Esophagus squamous epithelium (tissue), 4 donors: Measurements from ENCODE around the gene NFIB.

Experiments
- CTCF ChIP-seq, 6 experiments: fragments of 450-650 bp in 4 of 6; fragments of 200-600 bp in 2 of 6; sonication (generic) in 2 of 6; IDR thresholded peaks; one replicate each; pipeline ENCODE4 v1.5.1; 2016 to 2019; ENCODE audit warnings: antibody characterized with exemption in 6 of 6, mild to moderate bottlenecking in 4 of 6, moderate library complexity in 4 of 6
- POLR2A ChIP-seq, 4 donors: fragments of 450-650 bp; IDR thresholded peaks; one replicate each; pipeline ENCODE4 v1.6.1; 2017; ENCODE audit warnings: antibody characterized with exemption in 4 of 4, mild to moderate bottlenecking in 4 of 4, moderate library complexity in 3 of 4

DNA sequence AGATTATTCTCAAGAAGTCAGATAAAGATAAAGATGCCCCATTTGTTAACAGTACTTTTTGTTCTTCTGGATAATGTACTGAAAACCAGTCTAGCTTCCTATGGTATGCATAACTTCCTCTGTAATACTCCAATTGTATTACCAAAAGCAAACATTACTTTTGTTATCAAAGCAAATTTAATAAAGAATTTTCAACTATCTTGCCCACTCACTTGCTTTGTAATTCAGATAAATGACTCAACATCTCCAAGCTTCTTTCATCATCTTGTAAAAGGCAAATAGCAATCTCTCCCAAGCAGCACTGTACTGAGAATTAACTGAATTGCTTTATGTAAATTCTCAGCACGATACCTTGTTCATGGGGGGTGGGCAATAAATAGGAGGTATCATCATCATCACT, 98.3 kb downstream of the NFIB start:
- no peak for TF ChIP-seq CTCF (IDR thresholded peaks at IDR 0.05)
- TF ChIP-seq POLR2A (IDR thresholded peaks at IDR 0.05): no peak
